H1 (cell line): ENCODE measurements around the gene RBMXL2. TPM values are rescaled to one million over a fixed set of nuclear protein-coding genes. Genes with fewer than 3 reads are reported as not detected.

Experiments used
- CTCF ChIA-PET: fragments of 300-600 bp; sonication (Branson Sonifier 250); formaldehyde crosslinking; loops from one replicate; lab custom pipeline; 2021; ENCODE audit not compliant: partially characterized antibody; lab: Charles Lee
- POLR2A ChIA-PET: fragments of 300-600 bp; sonication (Branson Sonifier 250); formaldehyde crosslinking; loops from one replicate; lab custom pipeline; 2021; ENCODE audit warnings: inconsistent platforms; ENCODE audit not compliant: partially characterized antibody; lab: Charles Lee
- DNase-seq, 2 experiments: peaks; one replicate each; pipeline versions ENCODE4 v3.0.0 to v3.0.0-alpha.2; 2010 to 2022; ENCODE audit warnings: low spot score in 2 of 2, low read depth in 1 of 2, mixed read lengths in 1 of 2
- FAIRE-seq: peaks from 2 replicates; lab custom pipeline; 2011; peaks lifted over from hg19 to GRCh38; lab: Jason Lieb, UNC
- H2AFZ ChIP-seq: 2 replicates; pipeline ENCODE4 v1.8.1; 2012; ENCODE audit warnings: low read length, inconsistent platforms
- H2AK5ac ChIP-seq: 2 replicates; pipeline ENCODE4 v1.6.1; 2013; ENCODE audit warnings: low read depth, low read length
- H2BK120ac ChIP-seq: replicated peaks from 2 replicates; pipeline ENCODE3; 2013; ENCODE audit warnings: low read depth, low read length, inconsistent platforms
- H2BK12ac ChIP-seq: 2 replicates; pipeline ENCODE4 v1.6.1; 2013; ENCODE audit warnings: low read depth, low read length
- H2BK15ac ChIP-seq: 2 replicates; pipeline ENCODE4 v1.6.1; 2013; ENCODE audit warnings: low read length
- H2BK20ac ChIP-seq: 2 replicates; pipeline ENCODE4 v1.6.1; 2013; ENCODE audit warnings: low read length
- H2BK5ac ChIP-seq: 2 replicates; pipeline ENCODE4 v1.6.1; 2013; ENCODE audit warnings: low read depth, low read length
- H3K14ac ChIP-seq: 2 replicates; pipeline ENCODE4 v1.6.1; 2013; ENCODE audit warnings: inconsistent platforms; ENCODE audit not compliant: insufficient read length
- H3K18ac ChIP-seq: 2 replicates; pipeline ENCODE4 v1.6.1; 2013; ENCODE audit warnings: low read length; ENCODE audit errors: extremely low read depth
- H3K23ac ChIP-seq: 2 replicates; pipeline ENCODE4 v1.6.1; 2013; ENCODE audit warnings: inconsistent platforms; ENCODE audit not compliant: insufficient read length
- H3K23me2 ChIP-seq: 2 replicates; pipeline ENCODE4 v1.6.1; 2013; ENCODE audit warnings: low read depth, low read length
- H3K27ac ChIP-seq: 2 replicates; pipeline ENCODE4 v1.6.1; 2011; ENCODE audit warnings: low read depth, low read length, inconsistent platforms
- H3K27me3 ChIP-seq, 4 experiments: replicated peaks in 1 of 4; 1 replicate in 1 of 4; 2 replicates in 3 of 4; pipeline versions ENCODE4 v1.6.1 to v1.8.1; 2011 to 2013; ENCODE audit warnings: low read length in 3 of 4, mild to moderate bottlenecking in 3 of 4, inconsistent platforms in 2 of 4, mixed read lengths in 2 of 4, moderate library complexity in 1 of 4; ENCODE audit not compliant: control insufficient read depth in 3 of 4, insufficient read depth in 3 of 4; ENCODE audit errors: extremely low read depth in 1 of 4
- H3K36me3 ChIP-seq, 4 experiments: 2 replicates each; pipeline versions ENCODE4 v1.6.1 to v1.8.1; 2011 to 2013; ENCODE audit warnings: mild to moderate bottlenecking in 4 of 4, low read length in 3 of 4, moderate library complexity in 2 of 4, control low read depth in 1 of 4, inconsistent platforms in 1 of 4; ENCODE audit not compliant: insufficient read depth in 4 of 4, control insufficient read depth in 2 of 4
- H3K4ac ChIP-seq: replicated peaks from 2 replicates; pipeline ENCODE3; 2013; ENCODE audit warnings: low read length, low read depth, mixed read lengths, inconsistent platforms; ENCODE audit not compliant: insufficient read length
- H3K4me1 ChIP-seq, 4 experiments: replicated peaks in 1 of 4; 1 replicate in 1 of 4; 2 replicates in 3 of 4; pipeline versions ENCODE4 v1.6.1 to v1.8.1; 2011 to 2013; ENCODE audit warnings: low read length in 3 of 4, inconsistent platforms in 2 of 4, mixed read lengths in 1 of 4; ENCODE audit not compliant: insufficient read depth in 4 of 4, control insufficient read depth in 3 of 4
- H3K4me2 ChIP-seq, 2 experiments: 2 replicates each; pipeline versions ENCODE4 v1.6.1 to v1.8.1; 2011 to 2013; ENCODE audit warnings: low read depth in 2 of 2, low read length in 2 of 2, control low read depth in 1 of 2, inconsistent platforms in 1 of 2, mild to moderate bottlenecking in 1 of 2; ENCODE audit not compliant: insufficient read depth in 1 of 2
- H3K4me3 ChIP-seq, 4 experiments: fragments of 200-600, 300-600 bp in 1 of 4; sonication (generic), shearing (Covaris generic), sonication (Bioruptor Twin) in 1 of 4; 2 replicates each; pipeline versions ENCODE4 v1.5.1 to v1.8.1; 2011 to 2016; ENCODE audit warnings: low read length in 4 of 4, low read depth in 3 of 4, control low read depth in 2 of 4, inconsistent platforms in 2 of 4, mild to moderate bottlenecking in 2 of 4, mixed read lengths in 1 of 4, moderate library complexity in 1 of 4; ENCODE audit not compliant: insufficient read depth in 2 of 4; ENCODE audit errors: extremely low read depth in 1 of 4
- H3K56ac ChIP-seq: replicated peaks from 2 replicates; pipeline ENCODE3; 2013; ENCODE audit warnings: low read depth, mild to moderate bottlenecking, mixed read lengths, low read length, inconsistent platforms; ENCODE audit not compliant: insufficient read length
- H3K79me1 ChIP-seq: 2 replicates; pipeline ENCODE4 v1.6.1; 2013; ENCODE audit warnings: low read depth, low read length, control low read depth
- H3K79me2 ChIP-seq, 2 experiments: 2 replicates each; pipeline versions ENCODE4 v1.6.1 to v1.8.1; 2012 to 2013; ENCODE audit warnings: low read length in 2 of 2, mild to moderate bottlenecking in 2 of 2, inconsistent platforms in 1 of 2; ENCODE audit not compliant: insufficient read depth in 2 of 2, control insufficient read depth in 1 of 2
- H3K9ac ChIP-seq, 4 experiments: replicated peaks in 1 of 4; 1 replicate in 1 of 4; 2 replicates in 3 of 4; pipeline versions ENCODE4 v1.6.1 to v1.8.1; 2011 to 2013; ENCODE audit warnings: low read depth in 3 of 4, low read length in 3 of 4, control low read depth in 2 of 4, mild to moderate bottlenecking in 2 of 4, moderate library complexity in 2 of 4, inconsistent platforms in 1 of 4; ENCODE audit errors: extremely low read depth in 1 of 4
- H3K9me3 ChIP-seq, 2 experiments: 2 replicates each; pipeline versions ENCODE4 v1.6.1 to v1.8.1; 2012 to 2013; ENCODE audit warnings: mild to moderate bottlenecking in 2 of 2, moderate library complexity in 2 of 2, control low read depth in 1 of 2, inconsistent platforms in 1 of 2, low read depth in 1 of 2, low read length in 1 of 2, mixed read lengths in 1 of 2; ENCODE audit not compliant: insufficient read depth in 2 of 2
- H4K20me1 ChIP-seq, 2 experiments: replicated peaks in 1 of 2; 2 replicates each; pipeline versions ENCODE3 to v1.8.1; 2011 to 2013; ENCODE audit warnings: inconsistent platforms in 2 of 2, low read length in 2 of 2, mild to moderate bottlenecking in 1 of 2; ENCODE audit not compliant: insufficient read depth in 2 of 2, control insufficient read depth in 1 of 2
- H4K5ac ChIP-seq: 2 replicates; pipeline ENCODE4 v1.6.1; 2013; ENCODE audit warnings: low read length, low read depth, mixed read lengths, inconsistent platforms; ENCODE audit not compliant: insufficient read length
- H4K8ac ChIP-seq: 2 replicates; pipeline ENCODE4 v1.8.0; 2013; ENCODE audit warnings: mild to moderate bottlenecking, moderate library complexity, low read length, inconsistent platforms; ENCODE audit not compliant: insufficient read depth; ENCODE audit errors: extremely low read depth
- H4K91ac ChIP-seq: replicated peaks from 2 replicates; pipeline ENCODE3; 2013; ENCODE audit warnings: low read length, mixed read lengths, inconsistent platforms; ENCODE audit not compliant: insufficient read length
- FOSL1 ChIP-seq: IDR thresholded peaks from 2 replicates; pipeline ENCODE4 v1.6.1; 2011; ENCODE audit warnings: mild to moderate bottlenecking, low read depth, low read length, moderate library complexity; ENCODE audit not compliant: insufficient read depth
- JUN ChIP-seq: IDR thresholded peaks from 2 replicates; pipeline ENCODE4 v1.6.1; 2011; ENCODE audit warnings: low read depth, mild to moderate bottlenecking, improper control_type of control experiment, low read length
- MAFK ChIP-seq: IDR thresholded peaks from 2 replicates; pipeline ENCODE4 v1.6.1; 2012; ENCODE audit warnings: low read depth, mild to moderate bottlenecking, improper control_type of control experiment, low read length
- NANOG ChIP-seq: IDR thresholded peaks from 2 replicates; pipeline ENCODE4 v1.6.1; 2011; ENCODE audit warnings: low read length, low read depth, mild to moderate bottlenecking, inconsistent platforms; ENCODE audit not compliant: insufficient read depth, poor library complexity, severe bottlenecking
- TEAD4 ChIP-seq: IDR thresholded peaks from 2 replicates; pipeline ENCODE4 v1.6.1; 2012; ENCODE audit warnings: low read depth, low read length, inconsistent platforms, mixed read lengths
- WGBS, 2 experiments: shearing (Covaris generic) in 1 of 2; methylation state at CpG; one replicate each; pipeline versions ENCODE4 v1.1.6 to v1.1.7; 2013 to 2015; ENCODE audit warnings: low lambda C conversion rate in 2 of 2, mixed read lengths in 2 of 2, inconsistent platforms in 1 of 2, low coverage in 1 of 2, missing lambda C conversion rate in 1 of 2; ENCODE audit not compliant: insufficient replicate concordance in 2 of 2, insufficient coverage in 1 of 2, insufficient read length in 1 of 2; ENCODE audit errors: extremely low coverage in 1 of 2, missing lambda C conversion rate in 1 of 2; 5-methylcytosine and 5-hydroxymethylcytosine counted together
- polyA plus RNA-seq, 7 experiments: library from polyadenylated mRNA; depleted of rRNA in 3 of 7; stranded (reverse) in 5 of 7; unstranded in 2 of 7; fragments of >200 nt in 5 of 7; fragments of 200-250 nt in 2 of 7; gene quantifications; 1 replicate in 5 of 7; 2 replicates in 1 of 7; 4 replicates in 1 of 7; pipeline versions ENCODE4 v1.2.1 to v1.2.3, GENCODE V29; 2011 to 2013; ENCODE audit warnings: missing spikeins in 2 of 7, mixed read lengths in 2 of 7
- total RNA-seq: library from RNA; stranded (reverse); fragmentation: NEBNext Ultra II Directional; extraction: Animal tissue kit (Norgen Biotek cat#: 25700); gene quantifications from 2 replicates; pipeline ENCODE4 v1.2.1, GENCODE V29; 2021

Gene RBMXL2
- total and polyA plus RNA-seq, 2 of the 8 experiments (the other 6 are each of a cell fraction or from before 2014, with no cell fraction given) = not detected

GRCh38 chr11:7077101-7077500 lies 11.7 kb upstream of the RBMXL2 start:
- Histone ChIP-seq H2AK5ac (no peak overlapping the region), H3K4me3 (no peak overlapping the region), H3K36me3 (no peaks in the 10 kb centered on the region), H3K56ac (no peak overlapping the region), H2BK15ac (no peak overlapping the region), H3K4ac (no peak overlapping the region), H3K14ac (no peak overlapping the region), H3K4me2 (no peak overlapping the region), H2BK12ac (no peak overlapping the region), H3K23me2 (no peaks in the 10 kb centered on the region), H2AFZ (no peak overlapping the region), H3K18ac (no peak overlapping the region), H4K8ac (0 out of 2 replicates have a peak overlapping the region, but pooled peaks have one; percentile 28), H3K23ac (no peak overlapping the region), H3K27me3 (no peaks in the 10 kb centered on the region), H3K9ac (no peak overlapping the region), H2BK20ac (no peak overlapping the region), H4K20me1 (no peaks in the 10 kb centered on the region), H2BK5ac (no peak overlapping the region), H2BK120ac (no peak overlapping the region), H3K9me3 (no peaks in the 10 kb centered on the region), H3K27ac (no peak overlapping the region), H3K79me2 (no peaks in the 10 kb centered on the region), H3K79me1 (no peaks in the 10 kb centered on the region), H4K5ac (no peak overlapping the region), H3K4me1 (peaks cover 0 to 5% (median 1%) of the 10 kb centered on the region in 4 experiments; a peak in 2 of 7 replicates), H4K91ac (no peak overlapping the region)
- DNase-seq (peak; percentile 3 to 83), FAIRE-seq (no peak)
- CTCF ChIA-PET = interaction anchor here (1.3 kb wide), 1 partner anchor 563 kb away, joined by 3 read pairs; no protein-coding TSS in a partner anchor
- WGBS, 2 experiments = 83% methylated on average over 16 of the region's 16 CpGs; no CpG with 5 or more reads in 1 of the 2 experiments
- no peak for TF ChIP-seq MAFK
- no peak for TF ChIP-seq JUN
- TF ChIP-seq FOSL1 = no peak
- TF ChIP-seq TEAD4 = peak; percentile 82
- no peak for TF ChIP-seq NANOG
- POLR2A ChIA-PET = no interaction called here
